Osteoblast (primary cell): ENCODE data around the gene ING3. TPM values are rescaled to one million over a fixed set of nuclear protein-coding genes. Genes with fewer than 3 reads are reported as not detected.

Experiments used
- DNase-seq: peaks from one replicate; pipeline ENCODE4 v3.0.0; 2011; ENCODE audit warnings: low spot score, mixed read lengths; ENCODE audit not compliant: insufficient read length; ENCODE audit errors: missing footprints
- H2AFZ ChIP-seq: 2 replicates; pipeline ENCODE4 v1.6.0; 2011; ENCODE audit warnings: mild to moderate bottlenecking, low read length
- H3K27ac ChIP-seq: 2 replicates; pipeline ENCODE4 v1.5.1; 2011; ENCODE audit warnings: mild to moderate bottlenecking, low read depth, low read length, moderate library complexity
- H3K27me3 ChIP-seq: 2 replicates; pipeline ENCODE4 v1.6.0; 2012; ENCODE audit warnings: mild to moderate bottlenecking, control low read depth, inconsistent platforms, low read length, moderate library complexity; ENCODE audit not compliant: insufficient read depth
- H3K36me3 ChIP-seq: 2 replicates; pipeline ENCODE4 v1.5.1; 2011; ENCODE audit warnings: mild to moderate bottlenecking, low read length, control low read depth, moderate library complexity; ENCODE audit not compliant: insufficient read depth
- H3K4me1 ChIP-seq: 2 replicates; pipeline ENCODE4 v1.5.1; 2011; ENCODE audit warnings: mild to moderate bottlenecking, low read length, control low read depth, moderate library complexity; ENCODE audit not compliant: insufficient read depth
- H3K4me2 ChIP-seq: 2 replicates; pipeline ENCODE4 v1.6.0; 2011; ENCODE audit warnings: mild to moderate bottlenecking, low read length; ENCODE audit not compliant: insufficient read depth
- H3K4me3 ChIP-seq: fragments of 200-600 bp; sonication (generic); 3 replicates; pipeline ENCODE4 v1.5.1; 2012; ENCODE audit warnings: mild to moderate bottlenecking, low read length, inconsistent platforms; ENCODE audit not compliant: insufficient read depth
- H3K79me2 ChIP-seq: 2 replicates; pipeline ENCODE4 v1.6.0; 2012; ENCODE audit warnings: mild to moderate bottlenecking, low read length, control low read depth, inconsistent platforms; ENCODE audit not compliant: insufficient read depth
- H3K9me3 ChIP-seq: 2 replicates; pipeline ENCODE4 v1.5.1; 2011; ENCODE audit warnings: low read depth, low read length, control low read depth
- H4K20me1 ChIP-seq: 2 replicates; pipeline ENCODE4 v1.6.0; 2012; ENCODE audit warnings: mild to moderate bottlenecking, low read length, control low read depth; ENCODE audit not compliant: insufficient read depth
- total RNA-seq: library from RNA; depleted of rRNA; stranded (reverse); fragments of >200 nt; gene quantifications from 2 replicates; pipeline ENCODE4 v1.2.3, GENCODE V29; 2012
- TF ChIP-seq, protein P1 (sequence below): IDR thresholded peaks from 2 replicates; pipeline ENCODE4 v1.5.1; 2011; ENCODE audit warnings: mild to moderate bottlenecking, low read depth, low read length, moderate library complexity; ENCODE audit errors: extremely low read depth

The ING3 gene
- total RNA-seq, 1 donor = 16.6 TPM

- Histone ChIP-seq H3K27ac (peak overlapping the region; percentile 38), H3K79me2 (peaks cover 54% of the 10 kb centered on the region), H3K4me1 (peaks cover 48% of the 10 kb centered on the region)
Measured at GRCh38 chr7:120998996-120999565, 48.5 kb downstream of the ING3 start.

GRCh38 chr7:121000081-121000983, 49.8 kb downstream of the ING3 start:
- H3K27ac ChIP-seq = peak overlapping the region; percentile 38
- peak overlapping the region; percentile 26 for H3K4me3 ChIP-seq
- peaks cover 42% of the 10 kb centered on the region for H3K4me1 ChIP-seq

More at GRCh38 chr7:120998996-120999565, 48.5 kb downstream of the ING3 start:
- TF ChIP-seq, protein P1, sequence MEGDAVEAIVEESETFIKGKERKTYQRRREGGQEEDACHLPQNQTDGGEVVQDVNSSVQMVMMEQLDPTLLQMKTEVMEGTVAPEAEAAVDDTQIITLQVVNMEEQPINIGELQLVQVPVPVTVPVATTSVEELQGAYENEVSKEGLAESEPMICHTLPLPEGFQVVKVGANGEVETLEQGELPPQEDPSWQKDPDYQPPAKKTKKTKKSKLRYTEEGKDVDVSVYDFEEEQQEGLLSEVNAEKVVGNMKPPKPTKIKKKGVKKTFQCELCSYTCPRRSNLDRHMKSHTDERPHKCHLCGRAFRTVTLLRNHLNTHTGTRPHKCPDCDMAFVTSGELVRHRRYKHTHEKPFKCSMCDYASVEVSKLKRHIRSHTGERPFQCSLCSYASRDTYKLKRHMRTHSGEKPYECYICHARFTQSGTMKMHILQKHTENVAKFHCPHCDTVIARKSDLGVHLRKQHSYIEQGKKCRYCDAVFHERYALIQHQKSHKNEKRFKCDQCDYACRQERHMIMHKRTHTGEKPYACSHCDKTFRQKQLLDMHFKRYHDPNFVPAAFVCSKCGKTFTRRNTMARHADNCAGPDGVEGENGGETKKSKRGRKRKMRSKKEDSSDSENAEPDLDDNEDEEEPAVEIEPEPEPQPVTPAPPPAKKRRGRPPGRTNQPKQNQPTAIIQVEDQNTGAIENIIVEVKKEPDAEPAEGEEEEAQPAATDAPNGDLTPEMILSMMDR = no peak
- Histone ChIP-seq H3K4me3 (no peak overlapping the region), H3K9me3 (no peaks in the 10 kb centered on the region), H3K4me2 (peak overlapping the region; percentile 71), H4K20me1 (no peaks in the 10 kb centered on the region), H2AFZ (no peak overlapping the region), H3K36me3 (no peaks in the 10 kb centered on the region), H3K27me3 (no peaks in the 10 kb centered on the region)
- DNase-seq = no peak

GRCh38 chr7:121001234-121001906, 50.8 kb downstream of the ING3 start:
- H3K9me3 ChIP-seq = no peaks in the 10 kb centered on the region
- DNase-seq = no peak
- H3K4me1 ChIP-seq = peaks cover 43% of the 10 kb centered on the region
- TF ChIP-seq, protein P1 = no peak
- H3K27me3 ChIP-seq = no peaks in the 10 kb centered on the region
- H3K36me3 ChIP-seq = no peaks in the 10 kb centered on the region
- peak overlapping the region; percentile 52 for H3K27ac ChIP-seq
- no peak overlapping the region for H3K4me3 ChIP-seq
- no peak overlapping the region for H3K4me2 ChIP-seq
- no peak overlapping the region for H2AFZ ChIP-seq
- H4K20me1 ChIP-seq = no peaks in the 10 kb centered on the region
- peaks cover 53% of the 10 kb centered on the region for H3K79me2 ChIP-seq

More at GRCh38 chr7:121000081-121000983, 49.8 kb downstream of the ING3 start:
- no peaks in the 10 kb centered on the region for H3K36me3 ChIP-seq
- no peaks in the 10 kb centered on the region for H3K9me3 ChIP-seq
- H4K20me1 ChIP-seq = no peaks in the 10 kb centered on the region
- H2AFZ ChIP-seq = no peak overlapping the region
- no peaks in the 10 kb centered on the region for H3K27me3 ChIP-seq
- H3K79me2 ChIP-seq = peaks cover 48% of the 10 kb centered on the region
- H3K4me2 ChIP-seq = peak overlapping the region; percentile 71
- TF ChIP-seq, protein P1 = no peak
- no peak for DNase-seq
